ENCODE results near the gene GC. TPM values are rescaled to one million over a fixed set of nuclear protein-coding genes. Genes with fewer than 3 reads are reported as not detected.

GC gene
- total RNA-seq, 1 experiment from 2014 or later: 1.8 TPM

DNA sequence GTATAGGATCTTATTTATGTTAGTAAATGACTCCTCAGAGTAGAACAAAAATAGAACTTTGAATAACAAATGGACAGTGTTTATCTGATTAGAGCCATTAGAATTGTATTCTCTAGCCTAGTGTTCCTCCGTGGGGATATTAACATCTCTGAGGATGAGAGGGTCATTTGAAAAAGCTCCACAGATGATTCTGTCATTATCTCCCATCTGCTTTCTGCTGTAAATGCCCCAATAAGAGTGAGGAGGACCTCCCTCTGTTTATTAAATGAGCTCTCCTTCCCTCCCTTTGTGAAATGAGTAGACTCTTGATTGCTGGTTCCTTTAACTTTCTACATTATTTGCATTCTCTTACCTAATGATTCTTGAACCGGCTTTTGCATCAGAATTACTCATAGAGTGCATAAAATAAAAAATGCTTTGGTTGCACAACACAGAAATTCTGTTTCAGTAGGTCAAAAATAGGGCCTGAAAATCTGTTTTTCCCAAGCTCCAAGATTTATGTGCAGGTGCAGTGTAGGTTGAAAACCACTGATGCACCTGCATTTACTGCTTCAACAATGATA lies 18.0 kb downstream of the GC start:
- no peak for DNase-seq (ENCODE audit: low read depth, low spot score)
- RAD21 ChIA-PET (ENCODE audit: low non-redundant PET in 1 of 2, low total read pairs in 2 of 2, uncharacterized antibody in 2 of 2, unreplicated experiment in 2 of 2): no interaction called here

DNA sequence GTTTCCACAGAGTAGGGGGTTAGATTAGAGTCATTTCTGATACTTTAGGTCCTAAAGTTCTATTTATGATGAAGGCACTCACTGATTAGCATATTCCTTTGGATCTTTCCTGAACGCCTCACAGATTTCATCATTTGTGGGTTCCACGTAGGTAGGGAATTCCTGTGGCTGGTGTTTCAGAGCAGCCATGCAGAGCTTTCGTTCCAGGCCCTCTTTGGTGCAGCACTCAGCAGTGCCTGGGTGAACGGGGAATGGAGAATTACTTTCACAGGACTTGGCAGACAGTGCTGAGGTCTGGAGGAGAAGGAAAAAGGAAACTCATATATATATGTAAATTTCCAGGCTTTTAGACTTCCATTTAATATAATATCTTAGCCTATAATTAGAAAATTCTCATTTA lies 18.5 kb downstream of the GC start:
- RAD21 ChIA-PET (ENCODE audit: low non-redundant PET in 1 of 2, low total read pairs in 2 of 2, uncharacterized antibody in 2 of 2, unreplicated experiment in 2 of 2): no interaction called here
- BruUV-seq (replicated peaks): no TSS peak
- Histone ChIP-seq H3K4me1 (ENCODE audit: control insufficient read depth in 1 of 2, insufficient read depth in 2 of 2, low read length in 2 of 2) (no peaks in the 10 kb centered on the region), H3K27ac (ENCODE audit: low read depth, low read length) (no peak overlapping the region), H3K4me2 (ENCODE audit: low read length) (no peak overlapping the region), H3K9ac (ENCODE audit: low read length) (no peak overlapping the region), H3K36me3 (ENCODE audit: control insufficient read depth in 1 of 2, insufficient read depth in 2 of 2, low read length in 2 of 2) (no peaks in the 10 kb centered on the region), H3K9me3 (ENCODE audit: control insufficient read depth in 1 of 2, insufficient read depth in 1 of 2, low read depth in 1 of 2, low read length in 2 of 2) (no peaks in the 10 kb centered on the region), H4K20me1 (ENCODE audit: insufficient read depth) (no peaks in the 10 kb centered on the region), H3K4me3 (replicated peaks in 1 of 2; ENCODE audit: low read depth in 1 of 2, low read length in 2 of 2) (no peak overlapping the region), H3K9me2 (ENCODE audit: insufficient read depth) (no peaks in the 10 kb centered on the region), H3K79me2 (ENCODE audit: insufficient read depth, low read length) (no peaks in the 10 kb centered on the region), H2AFZ (ENCODE audit: low read depth, low read length, poor library complexity, severe bottlenecking) (no peak overlapping the region), H3K27me3 (ENCODE audit: insufficient read depth, low read length) (no peaks in the 10 kb centered on the region)
- TF ChIP-seq REST (IDR thresholded peaks at IDR 0.05; ENCODE audit: low read depth): no peak
- intact Hi-C loops (cut with micrococcal nuclease): no loop called here
- CTCF ChIA-PET: no interaction called here
- DNase-seq (ENCODE audit: low read depth, low spot score): no peak
- ATAC-seq: no peak
- POLR2A ChIA-PET: no interaction called here

More for the DNA sequence above, 18.0 kb downstream of the GC start:
- Histone ChIP-seq H3K36me3 (ENCODE audit: control insufficient read depth in 1 of 2, insufficient read depth in 2 of 2, low read length in 2 of 2) (no peaks in the 10 kb centered on the region), H3K9ac (ENCODE audit: low read length) (no peak overlapping the region), H2AFZ (ENCODE audit: low read depth, low read length, poor library complexity, severe bottlenecking) (no peak overlapping the region), H3K27ac (ENCODE audit: low read depth, low read length) (no peak overlapping the region), H3K9me2 (ENCODE audit: insufficient read depth) (no peaks in the 10 kb centered on the region), H3K9me3 (ENCODE audit: control insufficient read depth in 1 of 2, insufficient read depth in 1 of 2, low read depth in 1 of 2, low read length in 2 of 2) (no peaks in the 10 kb centered on the region), H3K79me2 (ENCODE audit: insufficient read depth, low read length) (no peaks in the 10 kb centered on the region), H4K20me1 (ENCODE audit: insufficient read depth) (no peaks in the 10 kb centered on the region), H3K4me1 (ENCODE audit: control insufficient read depth in 1 of 2, insufficient read depth in 2 of 2, low read length in 2 of 2) (no peaks in the 10 kb centered on the region), H3K27me3 (ENCODE audit: insufficient read depth, low read length) (no peaks in the 10 kb centered on the region), H3K4me3 (replicated peaks in 1 of 2; ENCODE audit: low read depth in 1 of 2, low read length in 2 of 2) (no peak overlapping the region), H3K4me2 (ENCODE audit: low read length) (no peak overlapping the region)
- BruUV-seq (replicated peaks): no TSS peak
- POLR2A ChIA-PET: no interaction called here
- intact Hi-C loops (cut with micrococcal nuclease): no loop called here
- CTCF ChIA-PET: no interaction called here
- TF ChIP-seq POLR2A (IDR thresholded peaks at IDR 0.05; ENCODE audit: borderline replicate concordance, extremely low read depth, insufficient read depth, insufficient read length) (no peak), TCF7L2 (IDR thresholded peaks at IDR 0.05; ENCODE audit: borderline replicate concordance, extremely low read depth, insufficient read depth, insufficient read length) (no peak)
- no peak for ATAC-seq
